PC-9 (cell line): ENCODE measurements around the gene VEPH1. TPM values are rescaled to one million over a fixed set of nuclear protein-coding genes. Genes with fewer than 3 reads are reported as not detected.

Source experiments
- BruUV-seq: library from RNA; stranded (reverse); fragments of 400-500 nt; replicated peaks from 2 replicates; lab custom pipeline; 2021; lab: Mats Ljungman, UMichigan
- CTCF ChIA-PET: fragments of 300-600 bp; sonication (Branson Sonifier 250); formaldehyde crosslinking; loops from one replicate; lab custom pipeline; 2022; ENCODE audit warnings: antibody characterized with exemption; lab: Charles Lee
- POLR2A ChIA-PET: fragments of 300-600 bp; sonication (Branson Sonifier 250); formaldehyde crosslinking; loops from one replicate; lab custom pipeline; 2022; ENCODE audit warnings: antibody characterized with exemption; ENCODE audit not compliant: unreplicated experiment; lab: Charles Lee
- DNase-seq, 2 experiments: peaks; one replicate each; pipeline versions ENCODE4 v3.0.0 to v3.0.0-alpha.2; 2015 to 2022; ENCODE audit warnings: mixed read lengths in 1 of 2
- H2AFZ ChIP-seq: fragments of 200-600 bp; sonication (generic); 2 replicates; pipeline ENCODE4 v1.8.1; 2017; ENCODE audit warnings: antibody characterized with exemption
- H3F3A ChIP-seq: fragments of 200-600 bp; sonication (generic); 2 replicates; pipeline ENCODE4 v1.8.1; 2017; ENCODE audit warnings: antibody characterized with exemption, mild to moderate bottlenecking, low read depth; ENCODE audit not compliant: insufficient read depth
- H3K27ac ChIP-seq: fragments of 200-600 bp; sonication (generic); 2 replicates; pipeline ENCODE4 v1.6.1; 2016; ENCODE audit warnings: mixed run types
- H3K27me3 ChIP-seq: fragments of 200-600 bp; sonication (generic); 2 replicates; pipeline ENCODE4 v1.6.1; 2016; ENCODE audit warnings: low read depth, mixed run types; ENCODE audit not compliant: insufficient read depth
- H3K36me3 ChIP-seq: fragments of 200-600 bp; sonication (generic); 2 replicates; pipeline ENCODE4 v1.6.1; 2016; ENCODE audit warnings: low read depth, mixed run types
- H3K4me1 ChIP-seq: fragments of 200-600 bp; sonication (generic); replicated peaks from 2 replicates; pipeline ENCODE4 v1.6.1; 2016; ENCODE audit warnings: mixed run types; ENCODE audit not compliant: insufficient read depth
- H3K4me2 ChIP-seq: fragments of 200-600 bp; sonication (generic); 2 replicates; pipeline ENCODE4 v1.6.1; 2017; ENCODE audit warnings: mixed run types
- H3K4me3 ChIP-seq: fragments of 200-600 bp; sonication (generic); 2 replicates; pipeline ENCODE4 v1.6.1; 2016; ENCODE audit warnings: mixed run types
- H3K79me2 ChIP-seq: fragments of 200-600 bp; sonication (generic); 2 replicates; pipeline ENCODE4 v1.6.1; 2017; ENCODE audit warnings: low read depth, mixed run types
- H3K9me2 ChIP-seq: fragments of 200-600 bp; sonication (generic); 2 replicates; pipeline ENCODE4 v1.8.1; 2017; ENCODE audit warnings: mild to moderate bottlenecking; ENCODE audit not compliant: insufficient read depth
- H3K9me3 ChIP-seq: fragments of 200-600 bp; sonication (generic); 2 replicates; pipeline ENCODE4 v1.8.1; 2016; ENCODE audit warnings: low read depth; ENCODE audit not compliant: insufficient read depth
- H4K20me1 ChIP-seq: fragments of 200-600 bp; sonication (generic); 2 replicates; pipeline ENCODE4 v1.8.1; 2017; ENCODE audit not compliant: insufficient read depth
- CTCF ChIP-seq: fragments of 200-600 bp; sonication (generic); conservative IDR thresholded peaks from 2 replicates; pipeline ENCODE4 v1.6.1; 2017; ENCODE audit warnings: mixed run types, antibody characterized with exemption, mild to moderate bottlenecking, moderate library complexity
- EZH2 ChIP-seq: fragments of 200-600 bp; sonication (generic); IDR thresholded peaks from 2 replicates; pipeline ENCODE4 v1.8.0; 2017; ENCODE audit warnings: antibody characterized with exemption, low read depth
- intact Hi-C: fragments of 100-400 bp; cut with micrococcal nuclease; formaldehyde crosslinking; loops from one replicate; pipeline ENCODE4 v1.10.0; 2022; ENCODE audit not compliant: unreplicated experiment
- total RNA-seq: library from RNA; stranded (reverse); gene quantifications from 2 replicates; pipeline ENCODE4 v1.2.3, GENCODE V29; 2021

Gene VEPH1
- total RNA-seq, 1 experiment from 2014 or later = 4.0 TPM

- H4K20me1 ChIP-seq = no peaks in the 10 kb centered on the region
- TF ChIP-seq CTCF (no peak), EZH2 (no peak)
- intact Hi-C loops = no loop called here
- H2AFZ ChIP-seq = no peak overlapping the region
- H3F3A ChIP-seq = no peaks in the 10 kb centered on the region
- BruUV-seq = no TSS peak
- H3K9me2 ChIP-seq = no peaks in the 10 kb centered on the region; the same call in 1 of the 2 replicates
- H3K27me3 ChIP-seq = no peaks in the 10 kb centered on the region
- ChIA-PET POLR2A (no interaction called here), CTCF (no interaction called here)
- no peaks in the 10 kb centered on the region for H3K36me3 ChIP-seq
- no peak overlapping the region for H3K4me2 ChIP-seq
- H3K9me3 ChIP-seq = no peaks in the 10 kb centered on the region
- H3K4me1 ChIP-seq = no peaks in the 10 kb centered on the region
- H3K27ac ChIP-seq = no peak overlapping the region
- no peaks in the 10 kb centered on the region for H3K79me2 ChIP-seq
- no peak for DNase-seq
- no peak overlapping the region for H3K4me3 ChIP-seq
These were observed 36.0 kb downstream of the VEPH1 start for GRCh38 chr3:157467200-157467599.

- H3K4me1 ChIP-seq = no peaks in the 10 kb centered on the region
- H3K9me3 ChIP-seq = no peaks in the 10 kb centered on the region
- H3K79me2 ChIP-seq = no peaks in the 10 kb centered on the region
- H4K20me1 ChIP-seq = no peaks in the 10 kb centered on the region
- H3K4me3 ChIP-seq = no peak overlapping the region
- no peaks in the 10 kb centered on the region for H3K27me3 ChIP-seq
- H2AFZ ChIP-seq = no peak overlapping the region
- intact Hi-C loops = no loop called here
- POLR2A ChIA-PET = no interaction called here
- H3K27ac ChIP-seq = no peak overlapping the region
- CTCF ChIA-PET = no interaction called here
- no TSS peak for BruUV-seq
- H3K36me3 ChIP-seq = no peaks in the 10 kb centered on the region
- TF ChIP-seq EZH2 (no peak), CTCF (no peak)
- H3K9me2 ChIP-seq = no peaks in the 10 kb centered on the region; the same call in 1 of the 2 replicates
- no peak overlapping the region for H3K4me2 ChIP-seq
- DNase-seq = no peak
- no peaks in the 10 kb centered on the region for H3F3A ChIP-seq
These were observed 37.5 kb downstream of the VEPH1 start for GRCh38 chr3:157465741-157466140.

- CTCF ChIA-PET = no interaction called here
- H3K4me3 ChIP-seq = no peak overlapping the region
- intact Hi-C loops = no loop called here
- no peaks in the 10 kb centered on the region for H4K20me1 ChIP-seq
- no peaks in the 10 kb centered on the region for H3F3A ChIP-seq
- H3K27me3 ChIP-seq = no peaks in the 10 kb centered on the region
- H3K36me3 ChIP-seq = no peaks in the 10 kb centered on the region
- POLR2A ChIA-PET = interaction anchor here (0.5 kb wide), 1 partner anchor 81 kb away, joined by 5 read pairs; no protein-coding TSS in a partner anchor
- no peaks in the 10 kb centered on the region; the same call in 1 of the 2 replicates for H3K9me2 ChIP-seq
- no peak overlapping the region for H2AFZ ChIP-seq
- no peak overlapping the region for H3K27ac ChIP-seq
- no peak overlapping the region for H3K4me2 ChIP-seq
- no peaks in the 10 kb centered on the region for H3K79me2 ChIP-seq
- TF ChIP-seq EZH2 = no peak
- H3K4me1 ChIP-seq = 0 out of 2 replicates have a peak, but pooled peaks cover 5% of the 10 kb centered on the region
- DNase-seq = no peak
- BruUV-seq = no TSS peak
- no peaks in the 10 kb centered on the region; the same call in 1 of the 2 replicates for H3K9me3 ChIP-seq
These were observed 38.9 kb downstream of the VEPH1 start for GRCh38 chr3:157464321-157464720.

GRCh38 chr3:157463816-157464215, 39.4 kb downstream of the VEPH1 start:
- DNase-seq = no peak
- BruUV-seq = no TSS peak
- H3K79me2 ChIP-seq = no peaks in the 10 kb centered on the region
- no peak overlapping the region for H3K4me3 ChIP-seq
- H4K20me1 ChIP-seq = no peaks in the 10 kb centered on the region
- H3K36me3 ChIP-seq = no peaks in the 10 kb centered on the region
- H3K27ac ChIP-seq = no peak overlapping the region
- ChIA-PET CTCF (no interaction called here), POLR2A (no interaction called here)
- intact Hi-C loops = no loop called here
- no peak overlapping the region for H3K4me2 ChIP-seq
- 0 out of 2 replicates have a peak, but pooled peaks cover 5% of the 10 kb centered on the region for H3K4me1 ChIP-seq
- no peaks in the 10 kb centered on the region; the same call in 1 of the 2 replicates for H3K9me3 ChIP-seq
- no peaks in the 10 kb centered on the region for H3K27me3 ChIP-seq
- H2AFZ ChIP-seq = no peak overlapping the region
- no peaks in the 10 kb centered on the region for H3F3A ChIP-seq
- H3K9me2 ChIP-seq = no peaks in the 10 kb centered on the region; the same call in 1 of the 2 replicates
- TF ChIP-seq EZH2 (no peak), CTCF (no peak)
